22Rv1 (cell line): ENCODE measurements around the gene GAN.

ENCODE experiments used
- H3K27ac ChIP-seq: fragments of 450-650 bp; 2 replicates; pipeline ENCODE4 v1.5.1; 2017
- CTCF ChIP-seq: fragments of 450-650 bp; IDR thresholded peaks from 2 replicates; pipeline ENCODE4 v1.5.1; 2017; ENCODE audit warnings: mild to moderate bottlenecking
- ZFX ChIP-seq: fragments of 450-650 bp; IDR thresholded peaks from 2 replicates; pipeline ENCODE4 v1.6.1; 2017; ENCODE audit warnings: antibody characterized with exemption, borderline replicate concordance

GAN gene

DNA sequence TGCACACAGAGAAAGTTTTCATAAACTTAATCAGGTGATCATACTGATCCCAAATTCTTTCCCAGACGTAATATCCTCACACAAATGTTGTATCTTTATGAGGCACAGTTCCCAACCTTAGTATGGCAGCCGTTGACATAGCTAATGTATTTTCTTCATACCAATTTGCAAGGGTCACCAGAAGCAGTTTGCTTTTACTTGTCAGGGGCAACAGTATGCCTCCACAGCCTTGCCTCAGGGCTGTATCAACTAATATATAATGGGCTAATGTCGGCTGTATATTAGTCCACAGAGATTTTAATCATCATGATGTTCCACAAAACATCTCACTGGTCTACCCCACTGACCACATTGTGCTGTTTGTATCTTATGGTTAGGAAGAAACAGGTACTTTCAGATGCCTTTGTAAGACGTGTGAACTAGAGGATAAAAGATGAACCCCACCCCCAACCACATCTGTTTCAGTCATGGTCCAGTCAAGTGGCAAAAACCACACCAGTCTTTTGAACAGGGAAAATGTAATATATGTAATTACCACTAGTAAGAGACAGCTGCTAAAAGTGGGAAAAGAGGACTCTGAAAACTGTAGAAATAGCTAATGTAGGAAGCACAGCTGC, 55.2 kb downstream of the GAN start:
- no peak overlapping the region for H3K27ac ChIP-seq
- TF ChIP-seq CTCF (no peak), ZFX (no peak)

DNA sequence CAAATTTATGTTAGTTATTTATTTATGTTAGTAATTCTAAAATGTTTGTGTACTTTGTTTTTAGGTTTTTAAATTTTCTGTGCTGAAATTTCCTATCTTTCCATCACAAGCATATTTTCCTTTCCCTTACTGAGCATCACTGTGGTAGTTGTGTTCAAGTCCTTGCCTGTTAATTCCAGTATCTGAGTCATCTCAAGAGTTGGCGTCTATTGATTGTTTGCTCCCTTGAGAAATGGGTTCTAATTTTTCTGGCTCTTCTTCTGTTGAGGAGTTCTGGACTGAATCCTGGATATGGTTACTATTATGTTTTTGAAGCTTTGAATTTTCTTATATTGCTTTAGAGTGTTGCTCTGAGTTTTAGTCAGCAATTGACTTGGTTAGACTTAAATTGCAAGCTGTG, 56.3 kb downstream of the GAN start:
- no peak for TF ChIP-seq ZFX
- no peak for TF ChIP-seq CTCF
- H3K27ac ChIP-seq, result no peak overlapping the region

DNA sequence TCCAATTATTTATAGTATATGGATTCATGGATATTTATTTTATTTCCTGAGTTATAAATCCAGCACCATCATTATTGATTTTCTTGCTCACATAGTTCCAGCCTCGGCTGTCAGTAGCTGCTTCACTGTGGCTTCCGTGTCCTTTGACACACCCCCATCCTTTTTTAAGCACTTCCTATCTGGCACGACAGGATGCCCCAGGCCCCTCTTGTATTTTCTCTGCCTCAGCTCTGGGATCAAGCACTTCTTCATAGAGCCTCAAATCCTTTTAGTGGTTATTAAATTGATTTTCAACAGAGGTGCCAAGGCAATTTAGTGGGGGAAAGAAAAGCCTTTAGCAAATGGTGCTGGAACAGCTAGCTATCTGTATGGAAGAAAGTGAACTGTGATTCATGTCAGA, 59.8 kb downstream of the GAN start:
- no peak overlapping the region for H3K27ac ChIP-seq
- TF ChIP-seq CTCF, result no peak
- TF ChIP-seq ZFX, result no peak

DNA sequence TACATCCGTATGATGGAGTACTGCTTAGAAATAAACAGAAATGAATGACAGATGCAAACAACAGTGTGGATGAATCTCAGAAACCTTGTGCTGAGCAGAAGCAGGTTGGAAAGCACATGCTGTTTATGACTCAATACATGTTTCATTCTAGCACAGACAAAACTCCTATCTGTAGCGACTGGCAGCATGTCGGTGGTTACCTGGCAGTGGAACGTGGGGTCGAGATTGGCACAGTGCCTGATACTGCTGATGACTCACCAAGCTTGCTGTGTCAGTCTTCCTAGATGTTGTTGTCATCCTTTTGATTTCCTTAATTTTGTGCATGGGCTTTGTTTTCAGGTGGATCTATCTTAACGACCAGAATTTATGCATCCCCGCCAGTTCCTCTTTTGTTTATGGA, 62.1 kb downstream of the GAN start:
- no peak overlapping the region for H3K27ac ChIP-seq

GRCh38 chr16:81378049-81378448, 63.3 kb downstream of the GAN start:
- TF ChIP-seq CTCF (no peak), ZFX (no peak)
- no peak overlapping the region for H3K27ac ChIP-seq

More for the DNA sequence above, 62.1 kb downstream of the GAN start:
- no peak for TF ChIP-seq ZFX
- no peak for TF ChIP-seq CTCF

GRCh38 chr16:81380932-81381331, 66.2 kb downstream of the GAN start:
- TF ChIP-seq ZFX, result no peak
- no peak for TF ChIP-seq CTCF
- peak overlapping the region; percentile 24; the same call in 1 of the 2 replicates for H3K27ac ChIP-seq

- TF ChIP-seq CTCF (no peak), ZFX (no peak)
- H3K27ac ChIP-seq, result no peak overlapping the region
These were observed 69.2 kb downstream of the GAN start for GRCh38 chr16:81384006-81384405.
